HCT116 (cell line): ENCODE measurements around the gene ABHD5. TPM values are rescaled to one million over a fixed set of nuclear protein-coding genes. Genes with fewer than 3 reads are reported as not detected.

Source experiments
- ATAC-seq: fragments of 200-7000 bp; cut with Tn5 transposase; 2 replicates; pipeline ENCODE4 v1.9.1; 2020; ENCODE audit warnings: mild to moderate bottlenecking, moderate library complexity
- BruUV-seq: library from RNA; stranded (reverse); fragments of 400-500 nt; replicated peaks from 2 replicates; lab custom pipeline; 2021; lab: Mats Ljungman, UMichigan
- CTCF ChIA-PET: fragments of 300-600 bp; sonication (Branson Sonifier 250); formaldehyde crosslinking; loops from one replicate; lab custom pipeline; 2021; ENCODE audit warnings: antibody characterized with exemption; lab: Charles Lee
- POLR2A ChIA-PET: fragments of 300-600, 350-600 bp; sonication (Branson Sonifier 250); formaldehyde crosslinking; loops from one replicate; lab custom pipeline; 2021; ENCODE audit warnings: antibody characterized with exemption; lab: Charles Lee
- RAD21 ChIA-PET, 2 experiments: fragments of 300-600 bp; sonication (Branson Sonifier 250); formaldehyde crosslinking; loops; one replicate each; lab custom pipeline; 2023; ENCODE audit warnings: low total read pairs in 2 of 2; ENCODE audit not compliant: uncharacterized antibody in 2 of 2, unreplicated experiment in 2 of 2, low non-redundant PET in 1 of 2; lab: Charles Lee
- DNase-seq: peaks from one replicate; pipeline ENCODE4 v3.0.0-alpha.2; 2010; ENCODE audit warnings: low read depth, low spot score
- H2AFZ ChIP-seq: fragments of 200-600 bp; shearing (Covaris generic), sonication (generic); 2 replicates; pipeline ENCODE4 v1.6.1; 2017; ENCODE audit warnings: low read depth, mixed run types, mixed read lengths, antibody characterized with exemption, low read length; ENCODE audit not compliant: poor library complexity, severe bottlenecking
- H3K27ac ChIP-seq: 2 replicates; pipeline ENCODE4 v1.5.1; 2012; ENCODE audit warnings: low read depth, low read length
- H3K27me3 ChIP-seq: fragments of 200-600 bp; sonication (generic); 2 replicates; pipeline ENCODE4 v1.6.1; 2016; ENCODE audit warnings: mixed run types, low read length, mixed read lengths; ENCODE audit not compliant: insufficient read depth
- H3K36me3 ChIP-seq, 2 experiments: fragments of 200-500 bp in 1 of 2; fragments of 200-600 bp in 1 of 2; sonication (Bioruptor generic) in 1 of 2; sonication (generic) in 1 of 2; 2 replicates each; pipeline versions ENCODE4 v1.5.1 to v1.6.1; 2014 to 2016; ENCODE audit warnings: low read length in 2 of 2, inconsistent platforms in 1 of 2, mixed read lengths in 1 of 2, mixed run types in 1 of 2; ENCODE audit not compliant: insufficient read depth in 2 of 2, control insufficient read depth in 1 of 2
- H3K4me1 ChIP-seq, 2 experiments: fragments of 200-600 bp in 1 of 2; sonication (generic) in 1 of 2; 2 replicates each; pipeline versions ENCODE4 v1.5.1 to v1.6.1; 2012 to 2017; ENCODE audit warnings: low read length in 2 of 2, inconsistent platforms in 1 of 2, mild to moderate bottlenecking in 1 of 2, mixed read lengths in 1 of 2, mixed run types in 1 of 2, moderate library complexity in 1 of 2; ENCODE audit not compliant: insufficient read depth in 2 of 2, control insufficient read depth in 1 of 2
- H3K4me2 ChIP-seq: fragments of 200-600 bp; sonication (generic); 2 replicates; pipeline ENCODE4 v1.6.1; 2017; ENCODE audit warnings: mixed run types, low read length, mixed read lengths
- H3K4me3 ChIP-seq, 2 experiments: fragments of 200-600 bp in 1 of 2; sonication (generic) in 1 of 2; replicated peaks in 1 of 2; 2 replicates each; pipeline ENCODE4 v1.5.1; 2011 to 2016; ENCODE audit warnings: low read length in 2 of 2, control low read depth in 1 of 2, low read depth in 1 of 2, mild to moderate bottlenecking in 1 of 2, mixed read lengths in 1 of 2, mixed run types in 1 of 2
- H3K79me2 ChIP-seq: fragments of 200-600 bp; sonication (generic); 2 replicates; pipeline ENCODE4 v1.6.1; 2017; ENCODE audit warnings: mild to moderate bottlenecking, mixed run types, low read length, moderate library complexity, mixed read lengths; ENCODE audit not compliant: insufficient read depth
- H3K9ac ChIP-seq: fragments of 200-600 bp; sonication (generic); 2 replicates; pipeline ENCODE4 v1.6.1; 2016; ENCODE audit warnings: low read length, mixed read lengths
- H3K9me2 ChIP-seq: fragments of 200-600 bp; sonication (generic), shearing (Covaris generic); 2 replicates; pipeline ENCODE4 v1.6.1; 2017; ENCODE audit warnings: mixed run types, mild to moderate bottlenecking, moderate library complexity; ENCODE audit not compliant: insufficient read depth
- H3K9me3 ChIP-seq, 2 experiments: fragments of 200-500 bp in 1 of 2; fragments of 200-600 bp in 1 of 2; sonication (Bioruptor generic) in 1 of 2; sonication (generic) in 1 of 2; 2 replicates each; pipeline ENCODE4 v1.6.1; 2014 to 2017; ENCODE audit warnings: low read length in 2 of 2, mixed read lengths in 2 of 2, inconsistent platforms in 1 of 2, low read depth in 1 of 2, mild to moderate bottlenecking in 1 of 2, mixed run types in 1 of 2, moderate library complexity in 1 of 2; ENCODE audit not compliant: control insufficient read depth in 1 of 2, insufficient read depth in 1 of 2
- H4K20me1 ChIP-seq: fragments of 200-600 bp; sonication (generic), shearing (Covaris generic); 2 replicates; pipeline ENCODE4 v1.6.1; 2017; ENCODE audit warnings: mixed run types, mild to moderate bottlenecking, moderate library complexity; ENCODE audit not compliant: insufficient read depth
- ATF3 ChIP-seq: IDR thresholded peaks from 2 replicates; pipeline ENCODE4 v1.6.1; 2012
- CBX3 ChIP-seq: IDR thresholded peaks from 2 replicates; pipeline ENCODE4 v1.6.1; 2012; ENCODE audit warnings: low read depth
- CEBPB ChIP-seq: IDR thresholded peaks from 2 replicates; pipeline ENCODE4 v1.6.1; 2012; ENCODE audit warnings: low read depth
- EGR1 ChIP-seq: IDR thresholded peaks from 2 replicates; pipeline ENCODE4 v1.6.1; 2012; ENCODE audit warnings: low read depth
- ELF1 ChIP-seq: IDR thresholded peaks from 2 replicates; pipeline ENCODE4 v1.6.1; 2012; ENCODE audit warnings: low read depth, borderline replicate concordance
- EZH2phosphoT487 ChIP-seq: fragments of 200-600 bp; IDR thresholded peaks from 2 replicates; pipeline ENCODE4 v1.6.1; 2018; ENCODE audit warnings: antibody characterized with exemption, borderline replicate concordance
- MAX ChIP-seq: IDR thresholded peaks from 2 replicates; pipeline ENCODE4 v1.6.1; 2012
- POLR2A ChIP-seq: IDR thresholded peaks from 2 replicates; pipeline ENCODE4 v1.7.0; 2011; ENCODE audit warnings: borderline replicate concordance; ENCODE audit not compliant: insufficient read depth, insufficient read length; ENCODE audit errors: extremely low read depth
- RAD21 ChIP-seq: IDR thresholded peaks from 2 replicates; pipeline ENCODE4 v1.6.1; 2012; ENCODE audit warnings: low read depth, mild to moderate bottlenecking
- REST ChIP-seq: IDR thresholded peaks from 2 replicates; pipeline ENCODE4 v1.6.1; 2012; ENCODE audit warnings: low read depth
- SIN3A ChIP-seq: IDR thresholded peaks from 2 replicates; pipeline ENCODE4 v1.6.1; 2012; ENCODE audit warnings: low read depth
- SP1 ChIP-seq: IDR thresholded peaks from 2 replicates; pipeline ENCODE4 v1.6.1; 2012; ENCODE audit warnings: low read depth
- TCF7L2 ChIP-seq: IDR thresholded peaks from 2 replicates; pipeline ENCODE4 v1.7.0; 2011; ENCODE audit warnings: borderline replicate concordance, inconsistent platforms; ENCODE audit not compliant: insufficient read depth, insufficient read length; ENCODE audit errors: extremely low read depth
- YY1 ChIP-seq: IDR thresholded peaks from 2 replicates; pipeline ENCODE4 v1.6.1; 2011; ENCODE audit warnings: low read length, low read depth, moderate library complexity, mild to moderate bottlenecking; ENCODE audit not compliant: insufficient replicate concordance; ENCODE audit errors: extremely low read depth
- ZBTB33 ChIP-seq: IDR thresholded peaks from 2 replicates; pipeline ENCODE4 v1.6.1; 2011; ENCODE audit warnings: mild to moderate bottlenecking, low read length, moderate library complexity; ENCODE audit not compliant: insufficient replicate concordance; ENCODE audit errors: extremely low read depth
- ZNF274 ChIP-seq: fragments of 200-500 bp; sonication (Bioruptor generic); IDR thresholded peaks from 2 replicates; pipeline ENCODE4 v1.6.1; 2014; ENCODE audit warnings: mild to moderate bottlenecking, low read depth, low read length, inconsistent platforms
- intact Hi-C: fragments of 100-400 bp; cut with micrococcal nuclease; formaldehyde crosslinking; loops from 2 replicates; pipeline ENCODE4 v1.10.0; 2022
- total RNA-seq: library from RNA; stranded (reverse); gene quantifications from one replicate; pipeline ENCODE4 v1.2.1, GENCODE V29; 2021; ENCODE audit not compliant: unreplicated experiment

The ABHD5 gene
- total RNA-seq, 1 experiment from 2014 or later = 18.5 TPM

- H3K27ac ChIP-seq = no peak overlapping the region
- H3K79me2 ChIP-seq = peaks cover 75% of the 10 kb centered on the region
- H3K4me2 ChIP-seq = no peak overlapping the region
- TF ChIP-seq SIN3A (no peak), ATF3 (no peak), ZBTB33 (no peak), CEBPB (no peak), MAX (no peak), SP1 (no peak), REST (no peak), YY1 (no peak), POLR2A (no peak), RAD21 (no peak), EZH2phosphoT487 (no peak), ZNF274 (no peak), TCF7L2 (no peak), ELF1 (no peak), CBX3 (no peak), EGR1 (no peak)
- no peaks in the 10 kb centered on the region for H3K36me3 ChIP-seq
- H3K27me3 ChIP-seq = no peaks in the 10 kb centered on the region
- ATAC-seq = no peak
- no peak for DNase-seq
- H3K9me2 ChIP-seq = no peaks in the 10 kb centered on the region
- H3K9me3 ChIP-seq = no peaks in the 10 kb centered on the region
- RAD21 ChIA-PET = no interaction called here
- H2AFZ ChIP-seq = no peak overlapping the region
- H3K4me3 ChIP-seq = no peak overlapping the region
- CTCF ChIA-PET = no interaction called here
- no TSS peak for BruUV-seq
- intact Hi-C loops = no loop called here
- H4K20me1 ChIP-seq = no peaks in the 10 kb centered on the region
- no peak overlapping the region for H3K9ac ChIP-seq
- POLR2A ChIA-PET = no interaction called here
- peaks cover 8 to 12% of the 10 kb centered on the region in 2 experiments; a peak in 1 of 4 replicates for H3K4me1 ChIP-seq
Measured at GRCh38 chr3:43695863-43696262, 5.1 kb downstream of the ABHD5 start.
